Measurements from ENCODE around the gene ARMC9.

GRCh38 chr2:231387904-231388724 is 189.7 kb downstream of the ARMC9 start:
- peak; percentile 31; the same call in 1 of the 2 replicates for TF ChIP-seq CTCF (conservative IDR thresholded peaks at IDR 0.05; ENCODE audit: low read depth, low read length)
- TF ChIP-seq EZH2phosphoT487 (IDR thresholded peaks at IDR 0.05; ENCODE audit: borderline replicate concordance, low read length): no peak

Data from PC-3 (cell line).